GM18520 (cell line): ENCODE data around the gene FGF14.

Source experiments
- ATAC-seq: cut with Tn5 transposase; IDR thresholded peaks from one replicate; pipeline ENCODE4 v1.9.1; 2021; ENCODE audit not compliant: unreplicated experiment

Gene FGF14

DNA sequence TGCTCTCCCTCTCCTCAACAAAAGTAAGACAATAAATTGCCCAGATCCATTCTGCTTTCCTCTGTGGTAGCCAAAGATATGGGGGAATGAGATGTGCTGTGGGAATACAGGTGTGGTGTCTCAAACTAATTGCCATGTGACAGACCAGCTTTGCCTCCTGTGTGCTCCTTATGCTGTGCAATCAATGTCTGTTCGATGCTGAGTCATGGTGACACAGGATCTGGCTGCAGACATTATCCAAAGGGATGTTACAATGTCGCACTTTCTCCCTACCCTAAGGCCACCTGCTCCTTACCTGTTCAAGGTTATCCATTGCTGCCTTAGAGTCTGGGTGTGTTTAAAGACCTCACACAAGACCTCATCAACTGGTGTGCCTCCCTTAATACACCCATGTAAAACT is 32.5 kb downstream of the FGF14 start:
- no peak for ATAC-seq

DNA sequence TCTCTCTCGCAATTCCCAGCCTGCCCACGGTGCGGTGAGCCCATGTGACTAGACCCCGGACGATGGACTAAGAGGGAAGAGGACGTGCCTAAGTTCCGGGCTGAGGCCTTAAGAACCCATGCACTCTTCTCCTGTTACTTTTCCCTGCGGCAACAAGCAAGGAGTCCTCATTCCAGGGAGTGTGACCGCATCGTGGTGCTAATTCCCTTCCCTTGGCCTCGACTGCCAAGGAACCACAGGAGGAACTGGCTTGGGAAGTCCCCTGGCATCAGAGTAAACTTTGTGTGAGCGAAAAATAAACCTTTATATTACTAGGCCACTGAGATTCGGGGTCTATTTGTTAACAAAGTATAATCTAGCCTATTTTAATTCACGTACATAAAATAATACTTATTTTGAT is 34.0 kb downstream of the FGF14 start:
- ATAC-seq = no peak

DNA sequence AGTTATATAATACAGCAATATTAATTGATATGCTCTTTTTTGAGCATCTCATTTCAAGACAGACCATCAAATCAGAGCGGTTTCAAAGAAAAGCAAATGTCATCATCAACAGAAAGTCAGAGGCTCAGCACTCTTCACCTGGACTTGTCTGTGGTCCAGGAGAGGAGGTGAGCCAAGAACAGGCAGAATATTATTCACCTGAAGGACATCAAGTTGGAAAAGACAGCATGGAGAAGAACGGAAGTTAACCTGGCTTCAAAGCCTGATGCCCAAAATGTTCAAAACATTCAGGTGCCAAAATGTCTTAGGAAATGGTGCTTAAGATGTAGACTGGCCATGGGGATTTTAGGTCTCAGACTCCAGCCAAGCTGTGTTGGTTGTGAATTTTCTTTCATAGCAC is 40.7 kb downstream of the FGF14 start:
- ATAC-seq = no peak

DNA sequence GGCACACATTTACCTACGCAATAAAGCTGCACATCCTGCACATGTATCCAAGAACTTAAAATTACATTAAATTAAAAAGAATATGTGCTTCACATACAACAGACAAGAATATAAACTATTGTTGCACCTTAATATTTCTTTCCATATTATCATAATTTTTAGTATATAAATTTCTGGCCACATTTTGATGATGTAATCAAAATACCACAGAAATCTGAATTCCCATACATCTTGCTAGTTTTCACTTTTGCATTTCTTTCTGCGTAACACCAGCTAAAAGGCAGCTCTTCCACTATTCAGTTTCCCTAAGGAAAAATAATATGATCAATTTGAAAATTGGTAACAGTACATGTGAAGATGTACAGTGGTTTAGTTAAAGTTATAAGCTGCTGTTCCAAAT is 42.6 kb downstream of the FGF14 start:
- no peak for ATAC-seq

DNA sequence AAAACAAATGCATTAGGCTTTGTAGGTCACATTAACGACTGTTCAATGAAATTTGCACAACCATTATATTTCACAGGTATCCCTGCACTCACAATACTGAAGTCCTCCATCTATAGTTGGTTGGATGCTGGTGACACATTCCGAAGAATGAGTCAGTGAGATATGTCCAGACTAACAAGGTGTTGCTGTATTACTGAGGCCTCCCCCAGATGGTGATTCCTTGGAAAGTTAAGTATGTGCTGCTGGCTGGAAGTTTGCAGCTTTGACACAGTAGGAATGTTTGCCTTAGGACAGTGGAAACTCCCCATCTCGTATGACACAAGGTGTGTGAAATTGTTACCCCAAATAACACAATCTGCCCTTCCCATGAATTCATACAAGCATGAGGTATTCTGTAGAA is 46.6 kb downstream of the FGF14 start:
- no peak for ATAC-seq

DNA sequence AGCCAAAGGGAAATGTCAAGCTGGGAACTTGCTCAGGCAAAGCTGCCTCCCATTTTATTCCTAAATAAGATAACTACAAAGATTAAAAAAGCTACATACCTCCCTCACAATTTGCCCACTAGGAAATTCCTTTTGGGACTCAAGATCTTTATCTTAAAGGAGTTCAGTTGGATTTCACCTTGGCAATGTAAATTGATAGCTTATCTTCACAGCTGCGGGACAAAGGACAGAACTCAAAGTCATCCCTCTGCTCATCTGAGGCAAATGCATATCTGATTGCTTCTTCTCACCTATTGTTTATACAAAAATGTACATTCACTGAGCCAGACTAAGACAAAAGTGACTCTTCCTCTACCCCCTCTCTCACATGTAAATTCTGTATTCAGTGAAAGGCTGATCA is 47.8 kb downstream of the FGF14 start:
- no peak for ATAC-seq

DNA sequence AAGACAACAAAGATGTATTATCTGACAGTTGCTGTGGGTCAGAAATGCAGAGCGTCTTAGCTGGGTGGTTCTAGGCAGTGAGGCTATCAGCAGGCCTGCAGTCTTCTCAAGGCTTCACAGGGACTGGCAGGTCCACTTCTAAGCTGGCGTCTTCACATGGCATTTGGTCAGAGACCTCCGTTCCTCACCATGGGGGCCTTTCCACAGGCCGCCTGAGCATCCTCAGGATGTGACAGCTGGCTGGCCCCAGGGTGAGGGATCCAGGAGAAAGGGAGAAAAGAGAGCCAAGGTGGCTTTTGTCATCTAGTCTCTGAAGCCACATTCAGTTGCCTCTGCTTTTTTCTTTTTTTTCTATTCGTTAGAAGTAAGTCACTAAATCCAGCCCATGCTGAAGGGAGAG is 50.3 kb downstream of the FGF14 start:
- no peak for ATAC-seq

DNA sequence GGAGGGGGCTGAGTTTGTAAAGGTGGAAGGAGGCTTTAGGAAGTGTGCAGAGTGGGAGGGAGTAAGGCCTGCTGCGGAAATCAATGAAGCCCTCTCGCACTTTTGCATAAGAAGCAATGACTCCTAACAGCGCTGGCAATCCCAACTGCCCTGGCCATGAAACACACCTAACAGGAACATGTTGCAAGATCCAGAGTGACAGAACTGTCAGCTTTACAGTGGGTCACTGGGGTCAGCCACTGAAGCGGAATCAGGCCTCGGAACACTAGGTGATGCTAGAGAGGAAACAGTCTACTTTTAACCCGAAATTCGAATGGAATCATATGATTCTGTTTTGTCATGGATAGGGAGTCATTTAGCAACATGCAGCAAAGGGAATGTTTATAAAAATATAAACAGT is 54.4 kb downstream of the FGF14 start:
- no peak for ATAC-seq

DNA sequence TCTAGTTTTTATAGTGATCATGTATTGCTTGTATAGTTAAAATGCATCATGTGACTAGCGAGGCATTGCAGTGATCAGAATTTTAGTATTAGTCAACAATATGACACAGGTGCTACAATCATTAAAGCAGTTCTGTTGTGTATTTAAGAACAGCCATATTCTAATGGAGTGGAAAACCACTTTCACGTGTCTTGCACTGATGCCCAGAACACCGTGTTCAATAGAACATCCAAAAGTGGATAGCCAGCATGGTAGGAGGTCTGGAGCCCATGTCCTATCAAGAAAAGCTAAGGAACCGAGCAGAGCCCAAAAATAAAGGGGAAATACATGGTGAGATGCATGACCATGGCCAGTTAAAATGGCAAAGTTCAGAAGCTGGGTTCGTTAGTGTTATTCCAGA is 55.1 kb downstream of the FGF14 start:
- no peak for ATAC-seq

DNA sequence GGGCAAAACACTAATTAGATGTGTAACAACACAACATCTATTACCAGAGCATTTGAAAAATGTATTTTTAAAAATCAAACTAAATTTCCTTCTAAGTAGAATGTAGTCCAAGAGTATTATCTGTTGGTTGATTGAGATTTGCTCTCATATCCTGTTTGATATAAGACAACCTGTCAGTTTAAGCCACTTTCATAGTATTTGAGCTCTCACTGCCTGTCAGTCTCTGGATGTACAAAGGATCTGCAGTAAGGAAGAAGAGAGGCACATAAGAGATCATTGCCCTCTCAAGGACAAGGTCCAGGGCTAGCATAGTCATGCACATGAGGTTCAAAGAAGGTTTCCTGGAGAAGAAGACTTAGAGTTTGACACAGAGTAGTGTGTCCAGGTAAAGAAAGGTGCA is 57.4 kb downstream of the FGF14 start:
- ATAC-seq = no peak

DNA sequence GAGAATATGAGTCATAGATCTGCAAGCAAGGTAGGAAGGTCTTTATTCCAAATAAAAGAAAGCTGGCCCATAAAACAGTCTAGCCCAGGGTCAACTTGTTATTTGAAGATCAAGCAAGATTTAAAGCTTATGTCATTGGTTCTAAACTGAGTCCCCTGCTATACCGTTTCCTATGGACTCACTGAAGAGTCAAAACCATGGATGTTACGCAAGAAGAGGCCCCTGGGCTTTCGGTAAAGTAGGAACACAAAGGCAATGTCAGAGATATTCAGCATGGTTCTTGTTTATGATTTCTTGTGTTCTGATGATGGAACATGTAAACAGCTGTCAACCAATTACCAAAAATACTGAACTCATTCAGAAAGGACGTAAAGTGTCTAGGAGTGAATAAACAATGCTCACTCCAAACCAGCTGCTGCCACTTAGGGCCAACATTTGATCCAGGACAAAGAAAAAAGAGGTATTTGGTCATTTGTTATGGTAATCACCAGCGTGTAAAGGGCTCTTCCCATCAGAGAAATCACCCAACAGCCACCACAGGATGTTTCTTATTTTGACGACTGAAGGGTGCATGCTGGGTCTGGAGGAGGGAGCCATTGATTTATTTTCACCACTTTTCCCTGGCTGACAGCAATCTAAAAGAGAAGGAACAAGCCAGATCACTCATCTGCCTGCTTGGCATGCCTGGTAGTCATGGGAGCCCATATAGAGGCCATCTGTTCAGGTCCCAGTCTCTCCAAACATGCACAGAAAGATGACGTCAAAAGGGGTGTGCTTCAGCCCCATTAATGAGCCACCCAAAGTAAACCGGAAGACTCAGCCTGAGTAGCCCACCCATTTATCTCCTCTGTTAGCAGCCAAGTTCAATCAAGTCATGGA is 68.3 kb downstream of the FGF14 start:
- no peak for ATAC-seq

DNA sequence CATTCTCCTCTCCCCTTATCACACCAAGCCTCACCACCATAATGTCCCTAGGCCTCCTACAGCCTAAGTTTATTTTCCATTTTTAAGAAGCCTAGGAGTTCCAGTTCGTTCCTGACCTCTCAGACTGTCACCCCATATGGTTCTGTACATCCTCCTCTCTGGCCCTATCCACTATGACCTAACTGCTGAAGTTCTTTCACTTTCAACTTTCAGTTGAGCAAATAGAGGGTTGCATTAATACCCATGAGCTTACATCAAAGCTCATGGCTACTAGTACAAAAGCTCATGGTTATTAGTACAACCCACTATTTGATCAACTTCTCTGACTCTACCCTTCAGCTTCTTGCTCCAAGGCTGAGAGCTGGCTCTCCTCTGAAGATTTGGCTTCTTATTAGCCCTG is 72.9 kb downstream of the FGF14 start:
- peak; percentile 82 for ATAC-seq

DNA sequence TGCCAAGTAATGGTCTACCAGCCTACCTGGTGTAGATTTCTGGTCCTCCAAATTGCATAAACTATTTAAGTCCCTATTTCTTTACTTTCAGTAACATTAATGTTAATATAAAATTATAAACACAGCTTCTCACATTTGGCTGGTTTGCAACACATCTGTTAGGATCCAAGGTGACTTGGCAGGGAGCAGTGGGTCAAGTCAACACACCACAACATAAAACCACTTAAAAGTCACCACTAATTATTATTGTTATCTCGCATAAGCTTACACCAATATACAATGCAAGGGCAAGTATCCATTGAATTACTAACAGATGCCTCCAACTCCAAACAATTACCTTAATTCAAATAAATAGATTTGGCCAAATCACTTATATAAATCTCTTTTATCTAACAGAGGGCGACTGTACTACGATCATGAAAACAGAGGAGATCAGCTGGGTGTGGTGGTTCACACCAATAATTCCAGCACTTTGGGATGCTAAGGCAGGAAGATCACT is 74.7 kb downstream of the FGF14 start:
- no peak for ATAC-seq

DNA sequence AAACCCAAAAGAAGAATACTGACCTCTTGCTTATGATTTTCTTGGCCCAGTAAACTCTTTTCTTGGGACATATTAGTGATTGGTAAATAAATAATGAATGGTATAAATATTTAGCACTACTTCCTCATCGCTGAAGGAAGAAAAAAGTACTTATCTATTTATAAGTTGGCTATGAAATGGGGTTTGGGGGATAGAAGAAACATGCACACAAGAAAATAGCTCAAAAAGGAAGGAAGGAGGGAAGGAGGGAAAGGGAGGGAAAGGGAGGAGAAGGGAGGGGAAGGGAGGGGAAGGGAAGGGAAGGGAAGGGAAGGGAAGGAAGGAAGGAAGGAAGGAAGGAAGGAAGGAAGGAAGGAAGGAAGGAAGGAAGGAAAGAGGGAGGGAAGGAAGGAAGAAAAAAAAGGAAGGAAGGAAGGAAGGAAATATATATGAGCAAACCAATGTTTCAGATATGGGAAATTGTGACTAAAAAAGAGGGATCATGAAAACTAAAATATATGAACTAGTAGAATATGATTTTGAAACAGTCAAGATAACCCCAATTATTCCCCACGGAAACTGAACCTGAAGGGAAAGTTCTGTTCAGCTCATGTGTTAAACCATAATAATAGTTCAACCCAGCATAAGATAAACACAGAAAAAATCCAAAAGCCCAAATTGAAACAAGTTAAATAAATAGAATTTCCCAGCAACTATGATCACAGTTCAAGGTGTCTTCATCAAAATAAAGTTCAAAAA is 75.3 kb downstream of the FGF14 start:
- no peak for ATAC-seq

DNA sequence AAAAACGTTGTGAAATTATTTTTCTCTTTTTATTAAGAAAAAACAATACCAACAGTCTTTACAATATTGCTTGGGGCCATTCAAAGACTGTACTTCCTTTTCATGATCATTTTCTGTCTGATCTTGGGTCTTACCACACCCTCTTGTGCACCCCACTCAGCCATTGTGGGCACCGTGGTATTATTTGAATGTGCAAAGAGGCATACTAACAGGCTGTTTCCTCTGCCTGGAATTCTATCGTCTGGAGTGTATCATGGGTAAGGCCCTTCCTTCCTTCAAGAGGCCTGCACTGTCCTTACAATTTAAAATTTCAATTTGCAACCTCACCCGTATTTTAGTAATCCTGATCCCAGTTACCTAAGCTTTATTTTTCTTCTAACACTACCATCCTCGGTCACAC is 76.5 kb downstream of the FGF14 start:
- no peak for ATAC-seq

DNA sequence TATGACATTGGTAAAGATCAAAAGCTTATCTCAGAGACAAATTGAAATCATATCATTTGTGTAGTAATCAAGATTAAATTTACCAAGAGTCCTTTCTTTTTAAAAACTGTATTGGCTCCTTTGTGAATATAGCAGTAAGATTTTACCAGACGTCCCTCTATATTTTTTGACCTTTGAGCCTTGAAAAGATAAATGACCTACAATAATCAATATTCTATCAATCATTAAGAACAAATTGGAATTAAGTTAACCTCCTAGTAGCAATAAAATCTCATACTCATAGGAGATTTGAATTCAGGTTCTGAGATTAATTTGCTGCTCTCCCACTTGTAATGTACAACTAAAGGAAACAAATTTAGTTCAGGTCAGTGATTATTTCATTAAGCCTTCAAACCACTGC is 78.3 kb downstream of the FGF14 start:
- ATAC-seq = no peak

DNA sequence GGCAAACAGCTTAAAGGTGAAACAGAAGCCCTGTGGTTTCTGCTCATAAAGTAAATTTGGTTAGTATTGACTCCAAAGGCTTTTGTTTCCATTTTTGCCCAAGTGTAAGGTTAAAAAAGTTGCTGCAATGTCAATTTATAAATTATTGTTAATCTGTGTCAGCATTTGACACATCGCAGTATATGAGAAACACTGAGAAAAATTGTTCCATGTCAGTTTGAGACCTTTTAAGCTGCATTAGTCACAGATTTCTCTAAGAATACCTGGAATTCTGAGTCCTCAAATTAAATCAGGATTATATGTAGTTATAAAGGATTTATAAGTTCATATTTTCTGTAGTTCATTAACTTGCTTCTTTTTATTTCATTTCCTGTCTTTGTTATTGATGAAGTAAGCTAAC is 78.8 kb downstream of the FGF14 start:
- no peak for ATAC-seq

DNA sequence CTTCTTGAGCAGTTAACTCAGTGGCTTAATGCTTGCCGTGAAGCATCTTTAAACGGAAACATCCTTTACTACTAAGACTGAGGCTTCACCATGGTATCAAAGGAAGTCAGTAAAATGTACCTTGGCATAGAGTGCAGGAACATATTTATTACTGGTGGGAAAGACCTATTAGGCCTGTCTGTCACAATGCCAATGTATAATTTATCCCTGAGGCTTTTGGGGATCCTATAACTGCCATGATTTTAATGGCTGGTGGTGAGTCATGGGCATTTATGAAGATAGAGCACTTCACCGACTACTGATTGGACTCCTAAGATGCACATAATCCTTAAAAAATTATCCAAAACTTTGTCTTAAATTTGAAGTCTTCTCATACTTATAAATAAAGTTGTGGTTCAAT is 79.6 kb downstream of the FGF14 start:
- ATAC-seq = no peak

DNA sequence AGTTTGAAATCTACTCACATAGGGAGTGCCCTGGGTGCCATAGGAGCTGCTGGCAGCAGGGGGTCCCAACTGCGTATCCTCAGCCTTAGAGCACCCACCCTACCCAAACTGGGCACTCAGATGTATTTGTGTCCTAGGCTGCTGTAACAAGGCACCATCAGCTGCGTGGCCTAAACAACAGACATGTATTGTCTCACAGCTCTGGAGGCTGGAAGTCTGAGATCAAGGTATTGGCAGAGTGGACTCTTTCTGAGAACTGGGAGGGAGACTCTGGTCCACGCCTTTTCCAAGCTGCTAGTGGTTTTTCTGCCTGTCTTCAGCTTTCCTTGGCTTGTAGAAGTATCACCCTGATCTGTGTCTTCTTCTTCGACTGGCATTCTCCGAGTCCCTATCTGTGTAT is 83.6 kb downstream of the FGF14 start:
- ATAC-seq = no peak

DNA sequence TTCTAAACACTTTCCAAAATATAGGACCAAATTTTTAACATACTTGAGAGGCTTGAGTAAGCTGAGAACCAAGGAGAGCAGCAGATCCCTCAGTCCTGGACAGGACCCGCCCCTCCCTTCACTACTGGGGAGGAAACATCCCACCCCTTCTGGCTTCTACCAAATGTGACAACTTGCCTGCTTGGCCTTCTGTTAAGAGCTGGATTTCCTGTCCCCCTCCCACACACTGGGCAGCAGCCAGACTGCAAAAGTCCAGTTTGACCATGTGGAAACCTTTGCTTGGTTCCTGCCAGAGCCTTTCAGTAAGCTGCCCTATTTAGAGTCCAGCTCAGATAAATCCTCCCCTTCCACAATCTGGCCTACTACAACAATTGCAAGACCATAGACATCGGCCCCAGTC is 84.3 kb downstream of the FGF14 start:
- ATAC-seq = no peak

DNA sequence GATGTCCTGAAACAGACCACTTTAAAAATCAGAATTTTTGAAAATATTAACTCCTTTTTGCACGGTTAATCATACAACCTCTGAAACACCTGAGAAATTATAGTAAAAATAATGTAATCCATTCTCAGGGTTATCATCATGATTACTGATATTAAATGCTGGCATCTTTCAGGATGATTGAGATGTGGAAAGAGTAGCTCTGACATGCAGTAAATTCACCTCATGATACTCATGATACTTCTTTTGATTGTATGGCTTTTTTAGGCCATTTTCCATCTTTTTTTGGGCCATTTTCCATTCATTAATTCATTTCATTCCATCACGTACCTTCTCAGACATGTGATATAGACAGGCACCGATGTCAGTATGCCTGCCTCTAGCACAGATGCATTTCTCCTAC is 85.1 kb downstream of the FGF14 start:
- no peak for ATAC-seq

DNA sequence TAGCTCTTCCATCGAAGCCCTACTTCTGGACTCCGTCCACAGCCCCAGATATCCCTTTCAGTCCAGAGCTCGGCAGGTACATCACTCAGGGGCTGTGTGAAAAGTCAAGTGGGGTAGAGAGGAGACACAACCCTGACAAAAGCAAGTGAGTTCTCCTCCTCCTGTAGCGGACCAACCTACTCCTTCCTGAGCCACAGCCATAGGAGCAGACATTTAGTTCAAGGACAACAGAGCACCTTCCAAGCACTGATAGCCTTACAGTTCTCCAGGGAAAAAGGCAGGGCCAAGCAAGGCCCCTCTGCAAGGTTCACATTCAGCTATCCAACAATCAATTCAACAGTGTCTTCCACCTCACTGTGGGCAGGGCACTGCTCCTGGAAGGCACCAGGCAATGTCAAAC is 89.0 kb downstream of the FGF14 start:
- ATAC-seq = no peak
